ENCODE data around the gene CNTN4.
"Not testable (repeated sequence)": the region's sequence is repeated elsewhere in the genome, so short reads cannot be mapped to it uniquely, and the experiment has no call there.

CNTN4 gene

GRCh38 chr3:2714834-2715233 lies 616.2 kb downstream of the CNTN4 start:
- no peak for DNase-seq

- no peak for DNase-seq
Measured at GRCh38 chr3:2727101-2727500, 628.4 kb downstream of the CNTN4 start.

DNA sequence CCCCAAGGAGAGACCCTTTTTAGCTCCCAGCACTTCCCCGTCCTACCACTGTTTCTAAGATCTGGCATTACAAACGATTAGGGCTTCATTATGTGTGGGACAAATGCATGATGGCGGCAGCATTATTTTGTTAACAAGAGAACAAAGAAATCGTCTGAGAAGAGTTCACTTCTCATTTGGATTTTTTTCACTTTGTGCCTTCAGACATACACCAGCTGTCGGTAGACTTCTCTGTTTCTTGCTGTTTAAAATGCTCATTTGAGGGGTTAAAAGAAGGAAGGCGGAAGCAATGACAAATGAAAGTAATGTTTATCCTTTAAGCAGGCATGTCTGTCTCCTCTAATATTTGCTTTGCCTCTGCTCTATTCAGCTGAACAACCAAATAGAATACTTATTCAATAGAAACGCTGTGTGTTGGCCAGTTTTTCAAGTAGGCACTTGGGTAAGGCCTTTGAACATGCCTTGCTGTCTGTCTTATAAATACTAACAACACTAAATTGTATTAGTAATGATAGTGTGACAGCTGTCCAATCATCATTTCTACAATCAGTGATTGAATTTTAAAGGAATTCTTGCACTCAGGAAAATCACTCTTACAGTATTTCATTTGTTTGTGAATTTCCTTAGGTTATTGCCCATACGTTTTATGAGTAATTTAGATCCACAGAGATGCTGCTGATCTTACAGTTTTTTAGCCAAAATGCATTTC lies 629.1 kb downstream of the CNTN4 start:
- DNase-seq = no peak

DNA sequence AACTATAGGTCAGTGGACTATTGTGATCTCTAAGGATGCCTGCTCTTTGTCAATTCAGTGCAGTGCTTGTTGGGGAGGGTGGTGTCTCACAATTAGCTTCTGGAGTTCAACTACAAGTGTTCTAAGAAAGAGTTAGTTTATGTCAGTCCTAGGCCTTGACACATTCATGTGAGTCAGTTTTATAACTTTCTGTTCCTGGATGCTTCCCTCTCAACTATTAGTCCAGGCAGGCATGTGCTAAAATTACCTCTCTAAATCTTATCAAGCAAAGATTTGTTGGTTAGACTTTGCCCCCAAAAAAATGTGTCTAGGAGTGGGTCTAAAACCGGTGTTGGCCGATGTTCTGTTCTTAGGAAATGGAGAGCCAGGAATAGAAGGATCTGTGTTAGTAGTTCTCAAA lies 633.2 kb downstream of the CNTN4 start:
- no peak for DNase-seq

GRCh38 chr3:2735392-2735894 lies 636.8 kb downstream of the CNTN4 start:
- DNase-seq = no peak

- DNase-seq = no peak
Measured at GRCh38 chr3:2741516-2741915, 642.9 kb downstream of the CNTN4 start.

GRCh38 chr3:2765002-2765579 lies 666.4 kb downstream of the CNTN4 start:
- no peak for DNase-seq

DNA sequence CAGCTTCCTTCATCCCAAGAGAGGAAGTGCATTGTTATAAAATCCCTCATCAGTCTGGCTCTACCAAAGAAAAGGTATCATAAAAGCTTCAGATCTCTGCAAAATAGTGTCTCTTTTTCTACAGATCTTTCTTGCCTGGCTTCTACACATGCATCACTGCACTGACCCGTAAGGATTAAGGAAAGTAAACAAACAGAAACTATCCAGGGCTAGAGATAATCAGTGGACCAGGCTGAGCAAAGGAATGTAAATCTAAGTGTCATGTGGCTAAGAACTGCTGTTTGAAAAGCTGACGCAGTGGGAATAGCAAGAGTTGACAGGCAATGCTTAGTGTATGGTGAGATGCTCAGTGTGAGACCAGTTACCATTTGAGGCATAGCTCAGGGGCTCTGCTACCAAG lies 671.8 kb downstream of the CNTN4 start:
- no peak for DNase-seq

- no peak for DNase-seq
Measured at GRCh38 chr3:2771193-2771592, 672.5 kb downstream of the CNTN4 start.

DNA sequence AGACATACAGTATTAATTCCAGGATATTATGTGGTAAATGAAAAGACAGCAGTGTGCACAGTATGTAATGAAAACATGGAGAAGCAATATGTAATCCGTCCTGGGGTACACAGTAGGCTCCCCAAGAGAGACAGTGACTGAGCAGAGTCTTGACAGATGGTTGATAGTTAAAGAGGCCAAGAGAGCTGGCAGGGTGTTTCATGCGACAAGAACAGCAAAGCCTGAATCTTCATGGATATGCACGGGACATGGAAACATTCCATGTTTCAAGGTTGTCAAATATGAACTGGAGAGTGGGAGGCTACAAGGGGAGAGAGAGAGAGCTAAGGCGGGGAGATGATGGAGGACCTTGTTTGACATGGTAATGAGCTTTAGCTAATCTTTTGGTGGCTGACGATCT lies 673.1 kb downstream of the CNTN4 start:
- no peak for DNase-seq

- DNase-seq = no peak
Measured at GRCh38 chr3:2772803-2773202, 674.1 kb downstream of the CNTN4 start.

- DNase-seq = no peak
Measured at GRCh38 chr3:2774481-2775249, 676.0 kb downstream of the CNTN4 start.

DNA sequence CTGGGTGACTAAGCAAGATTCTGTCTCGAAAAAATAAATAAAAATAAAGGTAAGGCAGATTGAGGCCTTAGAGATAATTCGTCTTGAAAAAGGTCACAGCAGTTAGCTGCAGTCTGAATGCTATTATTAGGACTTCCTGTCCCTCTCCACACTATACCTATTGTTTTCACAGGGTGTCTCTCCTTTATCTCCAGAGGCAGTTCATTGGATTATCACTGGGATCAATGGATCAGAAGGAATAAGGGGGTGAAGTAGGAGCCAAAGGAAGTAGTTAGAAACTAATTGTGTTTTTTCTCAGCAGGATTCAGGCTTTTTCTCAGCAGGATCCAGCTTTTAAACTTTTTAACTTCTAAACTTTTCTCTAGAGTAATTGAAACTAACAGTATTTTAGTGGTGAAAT lies 684.6 kb downstream of the CNTN4 start:
- no peak for DNase-seq

GRCh38 chr3:2784627-2785026 lies 686.0 kb downstream of the CNTN4 start:
- no peak for DNase-seq

GRCh38 chr3:2790266-2790815 lies 691.7 kb downstream of the CNTN4 start:
- DNase-seq = no peak

DNA sequence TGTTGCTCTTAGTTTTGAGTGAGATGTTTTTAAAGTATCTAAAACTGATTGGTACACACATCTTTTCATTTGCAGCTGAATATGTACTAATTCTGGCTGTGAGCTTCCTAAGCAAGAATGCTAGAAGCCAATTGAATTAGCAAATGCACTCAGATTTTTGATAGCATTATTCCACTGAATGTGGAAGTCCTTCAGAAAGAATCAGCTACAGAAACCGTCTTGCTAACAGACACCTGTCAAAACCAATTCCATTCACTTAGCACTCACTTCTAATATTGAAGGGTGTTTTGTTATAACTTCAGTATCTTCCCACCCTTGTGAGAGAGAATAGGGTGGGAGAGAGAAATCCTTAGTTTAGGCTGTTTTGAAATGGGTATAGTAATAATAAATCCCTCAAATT lies 693.8 kb downstream of the CNTN4 start:
- DNase-seq = no peak

DNA sequence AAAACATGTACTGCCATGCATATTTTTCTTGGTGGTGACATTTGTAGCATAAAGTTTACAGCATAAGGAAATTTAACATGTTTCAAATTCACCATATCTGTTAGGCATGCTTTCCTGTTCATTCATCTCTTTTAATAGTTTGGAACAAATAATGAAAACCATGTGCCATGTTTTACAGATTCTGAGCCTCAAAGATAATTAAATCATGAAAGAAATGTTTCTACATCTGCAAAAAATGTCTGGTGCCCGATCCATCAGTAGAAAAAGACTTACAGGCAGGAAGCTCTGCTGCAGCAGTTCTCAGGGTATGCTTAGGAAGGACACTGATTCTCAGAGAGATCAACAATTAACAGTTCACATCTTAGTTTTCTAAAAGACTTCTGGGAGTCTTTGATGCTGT lies 695.3 kb downstream of the CNTN4 start:
- DNase-seq = no peak

DNA sequence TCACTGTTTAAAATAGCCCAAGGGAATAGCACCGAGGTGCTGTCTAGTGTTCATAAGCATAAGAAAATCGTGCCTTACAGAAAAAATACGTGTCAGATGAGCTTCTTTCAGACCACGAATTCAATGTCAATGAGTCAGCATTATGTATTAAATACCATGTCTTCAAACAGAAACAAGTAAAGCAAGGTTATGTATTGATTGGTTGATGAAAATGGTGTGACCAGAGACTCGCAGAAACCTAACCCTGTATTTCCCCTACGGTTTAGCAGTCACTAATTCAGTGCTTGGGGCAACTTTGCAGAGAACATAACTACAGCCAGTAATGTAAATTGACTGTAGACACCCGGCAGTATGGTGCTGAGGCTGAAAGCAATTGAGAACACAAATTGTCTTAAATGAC lies 703.8 kb downstream of the CNTN4 start:
- no peak for DNase-seq

DNA sequence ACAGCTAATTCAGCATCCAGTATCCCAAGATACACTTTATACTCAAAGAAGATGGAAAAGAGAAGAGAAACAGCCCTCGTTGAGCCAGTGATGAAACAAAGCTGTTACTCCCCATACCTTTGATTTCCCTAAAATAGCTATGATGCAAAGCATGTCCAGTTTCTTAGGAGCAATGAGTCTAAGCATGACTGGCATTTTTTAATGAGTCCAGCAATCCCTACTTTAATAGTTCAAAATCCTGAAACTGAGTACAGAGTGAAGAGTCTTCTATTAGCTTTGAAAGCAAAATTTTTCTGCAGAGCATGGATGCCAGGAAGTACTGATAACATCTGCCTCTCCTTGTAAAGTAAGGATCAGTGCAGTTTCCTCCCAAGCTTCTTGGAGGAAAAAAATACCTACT lies 708.8 kb downstream of the CNTN4 start:
- DNase-seq = no peak

GRCh38 chr3:2810723-2811122 lies 712.1 kb downstream of the CNTN4 start:
- no peak for DNase-seq

DNA sequence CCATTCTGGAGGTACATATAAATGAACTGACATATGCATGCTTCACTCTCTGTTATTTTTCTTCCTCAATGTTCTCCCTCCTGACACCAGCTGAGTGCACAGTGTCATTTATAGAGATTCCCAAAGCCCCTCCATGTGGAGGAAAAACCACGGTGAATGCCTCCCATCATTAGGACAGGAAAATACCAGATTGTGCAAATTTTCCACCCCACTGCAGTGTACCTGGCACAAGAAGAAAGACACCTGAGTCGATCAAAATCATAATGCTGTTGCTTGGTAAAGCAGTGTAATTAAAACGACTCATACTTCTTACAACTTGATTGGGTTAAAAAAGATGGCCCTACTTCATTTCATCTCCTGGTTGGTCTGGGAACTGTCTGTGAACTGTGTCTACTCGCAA lies 720.9 kb downstream of the CNTN4 start:
- no peak for DNase-seq

DNA sequence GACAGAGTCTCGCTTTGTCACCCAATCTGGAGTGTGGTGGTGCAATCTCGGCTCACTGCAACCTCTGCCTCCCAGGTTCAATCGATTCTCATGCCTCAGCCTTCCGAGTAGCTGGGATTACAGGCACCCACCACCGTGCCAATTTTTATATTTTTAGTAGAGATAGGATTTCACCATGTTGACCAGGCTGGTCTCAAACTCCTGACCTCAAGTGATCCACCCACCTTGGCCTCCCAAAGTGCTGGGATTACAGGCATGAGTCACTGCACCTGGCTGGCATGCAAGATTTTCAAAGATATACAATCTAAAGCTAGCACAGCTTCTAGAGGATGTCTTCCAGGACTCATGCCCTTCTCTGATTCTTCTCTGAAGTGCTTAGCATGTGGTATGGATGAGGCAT lies 722.3 kb downstream of the CNTN4 start:
- not testable (repeated sequence) for DNase-seq

DNA sequence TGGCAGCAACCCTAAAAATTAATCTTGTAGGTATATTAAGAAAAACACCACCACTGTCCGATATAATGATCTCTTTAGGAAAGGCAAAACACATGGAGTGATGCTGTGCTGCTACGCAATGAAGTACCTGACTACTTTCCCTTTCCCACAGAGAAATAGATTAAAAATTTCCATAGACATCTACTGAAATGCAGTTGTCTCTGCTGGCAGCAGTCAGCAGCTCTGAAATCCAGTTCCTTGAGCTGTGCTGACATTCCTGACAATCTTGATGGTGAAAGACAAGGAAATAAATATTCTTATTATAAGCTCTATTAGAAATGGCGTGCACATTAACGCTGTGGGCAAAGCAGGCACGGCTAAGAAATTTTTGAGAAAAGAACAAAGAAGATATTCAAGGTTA lies 723.9 kb downstream of the CNTN4 start:
- DNase-seq = no peak

DNA sequence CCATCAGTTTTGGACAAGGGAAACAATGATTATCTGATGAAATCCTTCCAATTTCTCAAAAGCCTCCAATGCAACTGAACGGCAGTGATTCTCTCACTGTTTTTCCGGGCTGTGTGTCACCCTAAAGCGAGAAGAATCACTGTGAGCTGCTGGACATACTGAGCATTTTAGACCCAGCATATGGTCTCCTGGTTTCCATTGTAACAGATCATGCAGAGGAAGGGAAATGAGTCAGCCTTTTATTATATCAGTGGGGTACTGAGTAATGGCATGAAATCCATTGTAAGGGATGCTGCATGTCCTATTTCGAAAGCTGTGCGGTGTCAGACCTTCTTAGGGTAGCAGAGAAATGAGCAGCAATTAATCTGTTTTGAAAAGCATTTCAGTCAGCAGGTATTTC lies 724.4 kb downstream of the CNTN4 start:
- no peak for DNase-seq
